Nephron (organoid): Measurements from ENCODE around the gene KCNJ1.

ENCODE experiments used
- H3K27ac Mint-ChIP-seq, 3 experiments: 2 replicates each; pipeline ENCODE4 v1.8.0; 2020; ENCODE audit warnings: mixed read lengths in 3 of 3, mild to moderate bottlenecking in 2 of 3, moderate library complexity in 1 of 3
- H3K27me3 Mint-ChIP-seq: 2 replicates; pipeline ENCODE4 v1.8.0; 2021; ENCODE audit warnings: low read depth, mild to moderate bottlenecking, moderate library complexity, mixed read lengths
- H3K36me3 Mint-ChIP-seq: 2 replicates; pipeline ENCODE4 v1.8.0; 2020; ENCODE audit warnings: low read depth, mixed read lengths
- H3K4me1 Mint-ChIP-seq: 2 replicates; pipeline ENCODE4 v1.8.0; 2020; ENCODE audit warnings: mixed read lengths
- H3K4me3 Mint-ChIP-seq, 3 experiments: 2 replicates each; pipeline ENCODE4 v1.8.0; 2020; ENCODE audit warnings: mild to moderate bottlenecking in 3 of 3, mixed read lengths in 3 of 3, moderate library complexity in 2 of 3
- H3K9me3 Mint-ChIP-seq: 2 replicates; pipeline ENCODE4 v1.8.0; 2020; ENCODE audit warnings: mixed read lengths
- CTCF ChIP-seq, 3 experiments: fragments of 200-600 bp; sonication (generic); IDR thresholded peaks; one replicate each; pipeline ENCODE4 v1.5.0; 2021; ENCODE audit warnings: antibody characterized with exemption in 3 of 3; ENCODE audit not compliant: unreplicated experiment in 3 of 3

KCNJ1 gene

GRCh38 chr11:128882451-128882850 lies 15.4 kb upstream of the KCNJ1 start:
- no peaks in the 10 kb centered on the region for H3K4me1 Mint-ChIP-seq
- H3K9me3 Mint-ChIP-seq = no peaks in the 10 kb centered on the region
- peaks cover 60% of the 10 kb centered on the region for H3K27me3 Mint-ChIP-seq
- no peaks in the 10 kb centered on the region for H3K36me3 Mint-ChIP-seq
- no peak overlapping the region for H3K27ac Mint-ChIP-seq
- no peak for TF ChIP-seq CTCF (IDR thresholded peaks at IDR 0.05; ENCODE audit: unreplicated experiment in 3 of 3)
- no peak overlapping the region for H3K4me3 Mint-ChIP-seq

- H3K27ac Mint-ChIP-seq = no peak overlapping the region
- no peaks in the 10 kb centered on the region for H3K9me3 Mint-ChIP-seq
- no peak overlapping the region for H3K4me3 Mint-ChIP-seq
- peaks cover 52% of the 10 kb centered on the region for H3K27me3 Mint-ChIP-seq
- H3K4me1 Mint-ChIP-seq = no peaks in the 10 kb centered on the region
- no peak for TF ChIP-seq CTCF (IDR thresholded peaks at IDR 0.05; ENCODE audit: unreplicated experiment in 3 of 3)
- no peaks in the 10 kb centered on the region for H3K36me3 Mint-ChIP-seq
These were observed 14.1 kb upstream of the KCNJ1 start for GRCh38 chr11:128881221-128881620.

- Mint-ChIP-seq H3K27ac (no peak overlapping the region), H3K27me3 (peaks cover 40% of the 10 kb centered on the region), H3K9me3 (no peaks in the 10 kb centered on the region), H3K36me3 (no peaks in the 10 kb centered on the region), H3K4me3 (no peak overlapping the region), H3K4me1 (peaks cover under 1% of the 10 kb centered on the region)
- TF ChIP-seq CTCF (IDR thresholded peaks at IDR 0.05; ENCODE audit: unreplicated experiment in 3 of 3) = no peak
These were observed 12.7 kb upstream of the KCNJ1 start for GRCh38 chr11:128879817-128880216.

- Mint-ChIP-seq H3K27me3 (peaks cover 31% of the 10 kb centered on the region), H3K4me1 (peaks cover 7% of the 10 kb centered on the region), H3K4me3 (no peak overlapping the region), H3K27ac (no peak overlapping the region), H3K36me3 (no peaks in the 10 kb centered on the region), H3K9me3 (no peaks in the 10 kb centered on the region)
- TF ChIP-seq CTCF (IDR thresholded peaks at IDR 0.05; ENCODE audit: unreplicated experiment in 3 of 3) = no peak
These were observed 11.4 kb upstream of the KCNJ1 start for GRCh38 chr11:128878455-128878854.

GRCh38 chr11:128877726-128878125 lies 10.6 kb upstream of the KCNJ1 start:
- Mint-ChIP-seq H3K36me3 (no peaks in the 10 kb centered on the region), H3K27ac (no peak overlapping the region), H3K27me3 (peaks cover 24% of the 10 kb centered on the region), H3K4me3 (no peak overlapping the region), H3K4me1 (peaks cover 7% of the 10 kb centered on the region), H3K9me3 (no peaks in the 10 kb centered on the region)
- no peak for TF ChIP-seq CTCF (IDR thresholded peaks at IDR 0.05; ENCODE audit: unreplicated experiment in 3 of 3)

- no peaks in the 10 kb centered on the region for H3K36me3 Mint-ChIP-seq
- H3K27ac Mint-ChIP-seq = no peak overlapping the region
- H3K4me1 Mint-ChIP-seq = peaks cover 7% of the 10 kb centered on the region
These were observed 9.1 kb upstream of the KCNJ1 start for GRCh38 chr11:128876133-128876650.

More at GRCh38 chr11:128876133-128876650, 9.1 kb upstream of the KCNJ1 start:
- Mint-ChIP-seq H3K9me3 (no peaks in the 10 kb centered on the region), H3K4me3 (no peak overlapping the region), H3K27me3 (peaks cover 15% of the 10 kb centered on the region)
- TF ChIP-seq CTCF (IDR thresholded peaks at IDR 0.05; ENCODE audit: unreplicated experiment in 3 of 3) = no peak
